ENCODE measurements around the gene TBCK.
A peak's percentile ranks its signal among the peaks of the same experiment; 100 is the strongest.
"Not testable (repeated sequence)": the region's sequence is repeated elsewhere in the genome, so short reads cannot be mapped to it uniquely, and the experiment has no call there.

The TBCK gene

DNA sequence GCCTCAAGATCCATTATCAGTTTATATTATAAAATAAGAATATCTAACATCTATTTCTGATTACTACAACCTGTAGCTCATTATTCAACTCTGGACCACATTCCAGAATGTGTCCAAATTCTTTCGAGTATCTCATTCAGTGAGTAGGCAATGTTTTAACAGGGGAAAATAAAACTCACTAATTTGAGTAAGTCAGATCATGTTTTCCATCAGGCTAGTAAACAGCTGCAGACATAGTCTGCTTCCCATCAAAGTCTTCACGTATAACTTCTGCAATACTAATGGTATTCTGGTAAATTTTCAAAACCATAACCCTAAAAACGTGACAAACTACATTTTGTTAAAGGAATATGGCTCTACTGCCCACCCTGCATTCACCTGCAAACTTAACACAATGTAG is 31.8 kb downstream of the TBCK start:
- DNase-seq: no peak

DNA sequence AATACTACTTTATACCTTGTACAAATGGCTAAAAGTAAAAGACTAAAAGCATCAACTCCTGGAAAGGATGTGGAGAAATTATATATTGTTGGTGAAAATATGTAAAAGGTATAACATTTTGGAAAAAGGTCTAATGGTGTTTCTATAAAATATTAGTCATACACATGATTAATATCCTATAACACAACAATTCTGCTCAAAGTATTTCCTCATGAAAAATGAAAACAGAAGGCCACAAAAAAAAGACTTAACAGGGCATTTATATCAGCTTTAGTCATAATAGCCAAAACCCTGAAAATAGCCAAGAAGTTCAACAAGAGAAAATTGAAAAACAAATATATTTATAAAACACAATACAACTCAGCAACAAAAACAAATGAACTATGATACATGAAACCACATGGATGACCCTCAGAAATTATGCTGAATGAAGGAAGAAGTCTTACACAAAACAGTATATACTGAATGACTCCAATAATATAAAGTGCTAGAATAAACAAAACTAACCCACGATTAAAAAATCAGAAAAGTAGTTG is 38.8 kb downstream of the TBCK start:
- DNase-seq: no peak

DNA sequence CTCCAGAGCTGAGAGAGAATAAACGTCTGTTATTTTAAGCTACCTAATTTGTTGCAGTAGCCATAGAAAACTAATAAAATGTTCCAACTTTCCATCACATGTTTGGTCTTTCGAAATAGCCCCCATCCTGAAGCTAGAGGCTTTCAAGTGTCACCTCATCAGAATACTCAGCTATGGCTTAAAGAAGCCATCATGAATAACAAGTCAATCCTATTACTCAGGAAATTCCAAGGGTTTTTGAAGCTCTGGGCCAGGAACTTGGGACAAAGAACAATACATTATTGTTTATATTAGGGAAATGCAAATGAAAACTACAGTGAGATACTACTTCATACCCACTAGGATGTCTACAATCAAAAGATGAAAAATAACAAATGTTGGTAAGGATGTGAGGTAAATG is 42.2 kb downstream of the TBCK start:
- DNase-seq: no peak

DNA sequence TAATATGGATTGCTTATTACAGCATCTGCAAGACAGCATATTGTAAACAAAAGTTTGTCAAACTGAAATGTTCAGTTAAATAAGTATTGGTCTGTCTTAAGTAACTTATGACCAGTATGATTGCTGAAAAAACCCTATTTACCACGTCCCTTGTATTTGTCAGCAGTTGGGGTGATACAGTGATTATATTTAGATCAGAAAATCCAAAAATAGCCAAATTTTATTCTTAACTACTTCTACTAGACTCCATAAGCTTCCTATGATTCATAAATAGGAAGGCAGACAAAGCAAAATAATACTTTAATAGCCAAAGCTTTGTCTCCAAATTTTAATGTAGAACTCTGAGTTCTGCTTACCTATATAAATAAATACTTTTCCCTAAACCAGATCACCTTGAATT is 45.3 kb downstream of the TBCK start:
- no peak for DNase-seq

- no peak for DNase-seq
Measured at GRCh38 chr4:106269711-106270110, 46.3 kb downstream of the TBCK start.

GRCh38 chr4:106268786-106269185 is 47.2 kb downstream of the TBCK start:
- DNase-seq: no peak

- no peak for DNase-seq
Measured at GRCh38 chr4:106266201-106266600, 49.8 kb downstream of the TBCK start.

DNA sequence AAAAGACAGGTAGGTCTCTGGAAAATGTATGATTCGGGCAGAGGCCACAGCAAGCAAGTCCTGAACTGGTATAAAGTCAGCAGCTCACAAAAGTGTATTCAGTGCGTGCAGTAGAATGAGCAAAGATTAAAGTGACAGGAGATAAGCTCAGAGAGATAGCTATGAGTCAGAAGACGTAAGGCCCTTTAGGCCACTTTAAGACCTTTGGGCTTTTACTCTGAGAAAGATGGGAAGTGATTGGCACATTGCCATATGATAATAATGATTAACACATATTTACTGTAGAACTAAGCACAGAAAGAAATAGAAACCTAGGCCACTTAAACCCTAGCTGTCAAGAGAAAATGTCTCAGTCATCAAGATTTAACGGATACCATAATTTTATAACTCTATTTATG is 51.7 kb downstream of the TBCK start:
- no peak for DNase-seq

DNA sequence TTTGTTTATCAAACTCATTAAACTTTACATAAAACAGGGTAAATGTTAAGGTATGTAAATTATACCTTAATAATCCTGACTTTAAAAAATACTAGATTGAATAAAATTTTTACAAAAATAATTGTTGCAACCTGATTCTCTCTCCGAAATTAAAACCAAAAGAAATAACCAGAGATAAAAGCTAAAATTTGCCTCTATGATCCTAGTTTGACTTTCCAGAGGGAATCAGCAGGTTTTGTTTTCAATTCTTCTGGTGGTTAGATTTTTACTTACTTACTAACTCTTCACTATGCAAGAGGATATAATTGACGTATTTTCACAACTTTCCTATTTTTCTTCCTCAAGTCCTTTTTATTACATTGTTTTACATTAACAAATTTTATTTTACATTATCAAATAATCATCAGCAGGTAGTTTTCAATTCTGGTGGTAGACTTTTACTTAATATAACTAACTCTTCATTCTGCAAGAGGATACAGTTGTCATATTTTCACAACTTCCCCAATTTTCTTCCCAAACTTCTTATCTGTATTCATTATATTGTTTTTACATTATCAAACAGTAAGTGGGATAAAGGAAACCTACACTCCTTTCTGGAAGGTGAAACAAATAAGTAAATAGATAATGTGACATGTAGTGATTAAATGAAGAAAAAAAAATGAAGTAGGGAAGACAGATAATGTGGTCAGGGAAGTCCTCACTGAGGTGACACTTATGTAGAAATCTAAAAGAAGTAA is 52.2 kb downstream of the TBCK start:
- no peak for DNase-seq

DNA sequence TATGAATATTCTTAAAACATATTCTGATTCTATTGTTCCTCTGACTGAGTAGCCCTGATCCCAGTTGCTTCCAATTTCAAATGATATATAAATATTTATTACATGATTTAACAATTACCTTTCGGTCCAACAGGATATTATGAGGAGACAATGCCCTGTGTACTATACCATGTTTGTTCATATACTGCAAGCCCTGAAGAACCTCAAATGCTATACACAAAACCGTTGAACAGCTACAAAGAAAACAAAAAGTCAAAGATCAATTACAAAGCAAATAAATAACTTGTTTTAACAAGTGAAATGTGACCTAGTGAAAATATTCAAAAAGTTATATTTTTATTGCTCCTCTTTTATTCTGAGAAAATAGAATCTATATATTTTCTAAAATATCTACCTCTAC is 54.0 kb downstream of the TBCK start:
- no peak for DNase-seq

DNA sequence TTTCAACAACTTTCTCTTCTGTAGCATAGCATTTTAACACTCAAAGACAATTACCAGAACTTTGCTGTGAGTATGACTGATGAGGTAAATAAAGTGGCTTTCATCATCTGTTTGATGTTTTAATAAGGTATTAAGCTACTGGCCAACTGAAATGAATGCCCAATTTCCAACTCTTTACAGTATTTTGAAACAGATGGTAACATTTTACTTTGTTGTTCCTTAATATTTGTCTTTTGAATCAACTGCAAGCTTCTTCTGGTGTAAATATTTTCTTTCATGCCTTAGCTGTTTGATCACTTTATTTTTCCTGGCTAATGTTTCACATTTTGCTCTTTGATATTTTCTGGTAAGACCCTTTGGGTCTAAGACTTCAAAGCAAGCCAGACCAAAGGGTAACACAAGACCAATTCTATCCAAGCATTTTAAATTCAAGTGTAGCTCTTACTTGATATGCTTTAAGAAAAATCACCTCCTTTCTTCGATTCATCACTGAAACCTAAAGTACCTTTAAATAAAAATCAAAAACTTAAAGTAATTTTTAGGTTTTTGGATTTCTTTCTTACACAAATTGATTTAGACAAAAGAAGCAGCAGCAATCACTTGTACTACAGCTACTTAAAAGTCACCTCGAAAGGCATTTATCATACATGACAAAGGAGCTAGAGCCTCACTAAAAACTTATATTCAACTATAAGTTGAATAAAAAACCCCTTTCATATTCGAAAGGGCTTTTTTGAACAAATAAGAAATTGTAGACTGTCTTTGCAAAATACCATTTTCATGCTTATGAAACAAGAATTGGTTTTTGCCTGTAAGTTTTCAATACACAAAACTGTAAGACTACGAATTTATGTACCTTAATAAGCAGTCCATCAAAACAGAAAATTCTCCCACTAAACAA is 57.6 kb downstream of the TBCK start:
- no peak for DNase-seq

- DNase-seq: no peak
Measured at GRCh38 chr4:106256190-106256589, 59.8 kb downstream of the TBCK start.

- DNase-seq: no peak
Measured at GRCh38 chr4:106255195-106255594, 60.8 kb downstream of the TBCK start.

GRCh38 chr4:106253364-106254129 is 62.5 kb downstream of the TBCK start:
- no peak for DNase-seq

DNA sequence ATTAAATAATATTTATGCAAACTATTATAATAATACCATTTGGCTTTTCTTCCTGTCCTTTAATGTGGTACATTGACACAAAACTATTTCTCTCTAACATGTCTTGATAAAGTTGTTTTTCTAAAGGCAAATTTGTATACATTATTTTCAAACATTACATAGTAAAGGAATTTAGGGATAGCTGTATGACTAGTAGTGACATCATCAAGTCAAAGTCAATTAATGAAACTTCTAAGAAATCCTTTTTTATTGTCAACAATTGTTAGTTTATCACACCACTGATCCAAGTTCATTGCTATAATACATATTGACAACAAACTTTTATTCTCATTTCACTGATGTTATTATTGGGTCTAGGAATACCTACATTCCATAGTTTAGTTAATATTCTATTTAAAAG is 68.4 kb downstream of the TBCK start:
- no peak for DNase-seq

DNA sequence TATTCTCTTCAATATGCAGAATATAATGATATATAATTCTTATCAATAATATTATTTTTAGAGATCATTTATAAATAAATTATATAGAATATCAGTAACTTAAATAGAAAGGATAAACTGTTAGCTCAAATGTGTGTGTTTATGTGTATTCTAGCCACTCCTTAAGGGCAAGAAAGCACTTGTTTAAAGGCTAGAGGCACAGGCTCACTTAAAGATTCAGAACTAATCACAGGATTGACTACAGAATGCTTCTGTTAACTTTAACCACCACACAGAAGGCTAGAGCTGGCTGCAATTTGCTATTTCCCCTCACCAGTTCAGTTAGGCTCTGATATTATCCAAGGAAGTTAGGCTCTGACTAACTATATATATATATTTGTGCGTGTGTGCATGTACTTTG is 69.6 kb downstream of the TBCK start:
- DNase-seq: no peak

GRCh38 chr4:106245176-106245575 is 70.8 kb downstream of the TBCK start:
- no peak for DNase-seq

DNA sequence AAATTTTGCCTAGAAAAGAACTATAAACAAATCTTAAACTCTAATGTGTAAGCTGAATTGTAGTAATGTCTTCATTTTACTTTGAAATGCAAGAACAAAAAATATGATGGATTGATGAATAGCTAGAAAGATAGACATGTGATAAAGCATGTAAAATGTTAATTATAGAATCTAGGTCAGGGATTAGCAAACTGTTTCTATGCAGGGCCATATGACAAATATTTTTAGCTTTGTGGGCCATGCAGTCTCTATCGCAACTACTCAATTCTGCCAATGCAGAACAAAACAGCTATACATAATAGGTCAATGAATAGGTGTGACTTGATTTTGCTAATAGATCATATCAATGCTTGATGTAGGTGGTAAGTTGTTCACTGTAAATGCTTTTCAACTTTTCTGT is 75.3 kb downstream of the TBCK start:
- no peak for DNase-seq

DNA sequence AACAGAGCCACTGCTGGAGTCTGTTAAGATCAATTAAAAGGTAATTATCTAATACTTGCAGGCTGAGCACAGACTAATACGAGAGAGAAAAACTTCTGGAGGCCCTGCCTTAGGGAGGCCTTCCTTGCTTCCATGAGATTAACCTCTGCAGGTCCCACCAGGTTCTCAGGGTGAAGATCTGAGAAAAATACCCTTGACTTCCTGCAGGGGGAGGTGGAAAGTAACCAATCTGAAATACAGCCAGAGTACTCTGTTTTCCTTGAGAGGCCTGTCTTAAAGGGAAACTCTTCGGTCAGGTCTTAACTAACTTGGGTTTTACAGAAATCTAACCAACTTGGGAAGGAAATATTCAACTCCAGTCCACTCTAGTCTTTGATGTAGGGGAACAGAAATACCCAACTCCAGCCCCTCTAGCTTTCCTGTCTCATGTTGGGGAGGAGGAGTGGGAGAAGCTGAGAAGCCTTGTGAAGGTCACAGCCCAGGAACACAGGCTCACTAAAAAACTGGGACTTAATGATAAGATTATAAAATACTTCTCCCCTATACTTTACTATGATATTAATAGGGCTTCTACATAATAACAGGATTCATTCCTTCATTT is 77.1 kb downstream of the TBCK start:
- DNase-seq: peak; percentile 12

GRCh38 chr4:106231931-106232330 is 84.1 kb downstream of the TBCK start:
- DNase-seq: no peak

DNA sequence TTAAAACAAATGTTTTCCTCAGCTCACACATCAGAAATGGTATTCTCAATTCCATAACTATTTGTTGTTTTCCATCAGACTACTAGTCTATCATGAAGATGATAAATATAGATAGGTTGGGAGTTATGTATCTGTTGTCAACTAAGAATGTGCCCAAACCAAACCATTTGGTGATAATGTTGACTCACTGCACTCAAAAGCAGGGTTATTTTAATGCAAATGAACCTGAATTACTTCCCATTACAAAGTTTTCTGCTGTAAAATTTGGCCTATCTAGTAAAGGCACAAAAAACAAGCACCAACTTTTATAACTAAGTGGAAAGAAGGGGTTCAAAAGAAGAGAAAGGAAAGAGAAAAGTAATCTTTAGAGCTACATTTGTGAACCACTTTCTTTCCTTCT is 93.5 kb downstream of the TBCK start:
- DNase-seq: no peak

GRCh38 chr4:106213291-106213690 is 102.7 kb downstream of the TBCK start:
- not testable (repeated sequence) for DNase-seq

GRCh38 chr4:106210021-106210420 is 106.0 kb downstream of the TBCK start:
- DNase-seq: no peak
